Activated naive CD8-positive, alpha-beta T cell treated with anti-CD3 and anti-CD28 coated beads for 36 hours (primary cell): ENCODE data around the gene XRCC5. TPM values are rescaled to one million over a fixed set of nuclear protein-coding genes. Genes with fewer than 3 reads are reported as not detected.
A peak's percentile ranks its signal among the peaks of the same experiment; 100 is the strongest.

Experiments
- DNase-seq: peaks from one replicate; pipeline ENCODE4 v3.0.0; 2021
- H3K27ac Mint-ChIP-seq: one replicate; pipeline ENCODE4 v1.8.0; 2022; ENCODE audit warnings: mild to moderate bottlenecking, moderate library complexity, mixed read lengths
- H3K27me3 Mint-ChIP-seq: one replicate; pipeline ENCODE4 v1.8.0; 2022; ENCODE audit warnings: mild to moderate bottlenecking, mixed read lengths
- H3K36me3 Mint-ChIP-seq: one replicate; pipeline ENCODE4 v1.8.0; 2021; ENCODE audit warnings: mild to moderate bottlenecking, mixed read lengths
- H3K4me1 Mint-ChIP-seq: one replicate; pipeline ENCODE4 v1.8.0; 2021; ENCODE audit warnings: mixed read lengths
- H3K4me3 Mint-ChIP-seq: one replicate; pipeline ENCODE4 v1.8.0; 2022; ENCODE audit warnings: mild to moderate bottlenecking, moderate library complexity, mixed read lengths
- H3K9me3 Mint-ChIP-seq: one replicate; pipeline ENCODE4 v1.8.0; 2022; ENCODE audit warnings: mixed read lengths
- total RNA-seq, 2 experiments: library from RNA; stranded (reverse); gene quantifications; one replicate each; pipeline ENCODE4 v1.2.3, GENCODE V29; 2021

Gene XRCC5
- total RNA-seq, 2 experiments from 2014 or later = 585 to 614 TPM

- Mint-ChIP-seq H3K9me3 (no peaks in the 10 kb centered on the region), H3K27me3 (no peaks in the 10 kb centered on the region), H3K4me3 (no peak overlapping the region), H3K27ac (peak overlapping the region; percentile 10), H3K4me1 (peaks cover 60% of the 10 kb centered on the region), H3K36me3 (peaks cover 76% of the 10 kb centered on the region)
- no peak for DNase-seq
These were observed 69.9 kb downstream of the XRCC5 start for GRCh38 chr2:216179015-216179414.

GRCh38 chr2:216181351-216181750 lies 72.2 kb downstream of the XRCC5 start:
- Mint-ChIP-seq H3K27me3 (no peaks in the 10 kb centered on the region), H3K9me3 (no peaks in the 10 kb centered on the region), H3K4me1 (peaks cover 59% of the 10 kb centered on the region), H3K4me3 (no peak overlapping the region), H3K36me3 (peaks cover 80% of the 10 kb centered on the region), H3K27ac (no peak overlapping the region)
- DNase-seq = no peak

- DNase-seq = no peak
- Mint-ChIP-seq H3K27ac (peak overlapping the region; percentile 59), H3K4me1 (peaks cover 56% of the 10 kb centered on the region), H3K36me3 (peaks cover 75% of the 10 kb centered on the region), H3K27me3 (no peaks in the 10 kb centered on the region), H3K4me3 (no peak overlapping the region), H3K9me3 (no peaks in the 10 kb centered on the region)
These were observed 72.9 kb downstream of the XRCC5 start for GRCh38 chr2:216181953-216182461.

GRCh38 chr2:216183462-216183861 lies 74.3 kb downstream of the XRCC5 start:
- Mint-ChIP-seq H3K4me3 (no peak overlapping the region), H3K4me1 (peaks cover 65% of the 10 kb centered on the region), H3K9me3 (no peaks in the 10 kb centered on the region), H3K27me3 (no peaks in the 10 kb centered on the region), H3K27ac (peak overlapping the region; percentile 52), H3K36me3 (peaks cover 73% of the 10 kb centered on the region)
- no peak for DNase-seq

- no peak overlapping the region for H3K4me3 Mint-ChIP-seq
- H3K4me1 Mint-ChIP-seq = peaks cover 55% of the 10 kb centered on the region
- no peaks in the 10 kb centered on the region for H3K9me3 Mint-ChIP-seq
- H3K27ac Mint-ChIP-seq = peak overlapping the region; percentile 55
- no peak for DNase-seq
- H3K36me3 Mint-ChIP-seq = peaks cover 55% of the 10 kb centered on the region
- no peaks in the 10 kb centered on the region for H3K27me3 Mint-ChIP-seq
These were observed 79.4 kb downstream of the XRCC5 start for GRCh38 chr2:216188559-216188850.

- no peaks in the 10 kb centered on the region for H3K9me3 Mint-ChIP-seq
- peaks cover 56% of the 10 kb centered on the region for H3K36me3 Mint-ChIP-seq
- H3K4me3 Mint-ChIP-seq = no peak overlapping the region
- H3K27me3 Mint-ChIP-seq = no peaks in the 10 kb centered on the region
- H3K4me1 Mint-ChIP-seq = peaks cover 56% of the 10 kb centered on the region
- DNase-seq = no peak
- peak overlapping the region; percentile 64 for H3K27ac Mint-ChIP-seq
These were observed 79.8 kb downstream of the XRCC5 start for GRCh38 chr2:216188956-216189355.

- Mint-ChIP-seq H3K27me3 (no peaks in the 10 kb centered on the region), H3K36me3 (peaks cover 59% of the 10 kb centered on the region)
These were observed 80.3 kb downstream of the XRCC5 start for GRCh38 chr2:216189410-216189809.

GRCh38 chr2:216192181-216192580 lies 83.0 kb downstream of the XRCC5 start:
- Mint-ChIP-seq H3K4me1 (peaks cover 54% of the 10 kb centered on the region), H3K4me3 (no peak overlapping the region), H3K27me3 (no peaks in the 10 kb centered on the region), H3K9me3 (no peaks in the 10 kb centered on the region), H3K27ac (no peak overlapping the region), H3K36me3 (peaks cover 56% of the 10 kb centered on the region)
- DNase-seq = no peak

More at GRCh38 chr2:216189410-216189809, 80.3 kb downstream of the XRCC5 start:
- DNase-seq = no peak
- no peaks in the 10 kb centered on the region for H3K9me3 Mint-ChIP-seq
- H3K4me1 Mint-ChIP-seq = peaks cover 59% of the 10 kb centered on the region
- peak overlapping the region; percentile 64 for H3K27ac Mint-ChIP-seq
- H3K4me3 Mint-ChIP-seq = no peak overlapping the region

GRCh38 chr2:216192931-216193330 lies 83.8 kb downstream of the XRCC5 start:
- Mint-ChIP-seq H3K27ac (peak overlapping the region; percentile 39), H3K4me1 (peaks cover 53% of the 10 kb centered on the region), H3K27me3 (no peaks in the 10 kb centered on the region), H3K9me3 (no peaks in the 10 kb centered on the region), H3K4me3 (no peak overlapping the region), H3K36me3 (peaks cover 57% of the 10 kb centered on the region)
- DNase-seq = no peak

GRCh38 chr2:216194013-216194412 lies 84.9 kb downstream of the XRCC5 start:
- Mint-ChIP-seq H3K36me3 (peaks cover 59% of the 10 kb centered on the region), H3K4me3 (no peak overlapping the region), H3K27me3 (no peaks in the 10 kb centered on the region), H3K9me3 (no peaks in the 10 kb centered on the region), H3K27ac (peak overlapping the region; percentile 75), H3K4me1 (peaks cover 44% of the 10 kb centered on the region)
- no peak for DNase-seq

GRCh38 chr2:216194561-216194960 lies 85.4 kb downstream of the XRCC5 start:
- H3K36me3 Mint-ChIP-seq = peaks cover 62% of the 10 kb centered on the region
- peak overlapping the region; percentile 75 for H3K27ac Mint-ChIP-seq
- H3K27me3 Mint-ChIP-seq = no peaks in the 10 kb centered on the region
- no peak overlapping the region for H3K4me3 Mint-ChIP-seq
- no peak for DNase-seq
- H3K4me1 Mint-ChIP-seq = peaks cover 41% of the 10 kb centered on the region
- H3K9me3 Mint-ChIP-seq = no peaks in the 10 kb centered on the region

GRCh38 chr2:216195565-216196029 lies 86.4 kb downstream of the XRCC5 start:
- no peaks in the 10 kb centered on the region for H3K9me3 Mint-ChIP-seq
- H3K27ac Mint-ChIP-seq = peak overlapping the region; percentile 70
- peak overlapping the region; percentile 43 for H3K4me3 Mint-ChIP-seq
- H3K4me1 Mint-ChIP-seq = peaks cover 41% of the 10 kb centered on the region
- no peaks in the 10 kb centered on the region for H3K27me3 Mint-ChIP-seq
- DNase-seq = no peak
- H3K36me3 Mint-ChIP-seq = peaks cover 57% of the 10 kb centered on the region

- peak overlapping the region; percentile 44 for H3K27ac Mint-ChIP-seq
- DNase-seq = no peak
These were observed 92.7 kb downstream of the XRCC5 start for GRCh38 chr2:216201692-216202306.

GRCh38 chr2:216202626-216203250 lies 93.6 kb downstream of the XRCC5 start:
- Mint-ChIP-seq H3K4me1 (peaks cover 62% of the 10 kb centered on the region), H3K27me3 (no peaks in the 10 kb centered on the region), H3K36me3 (peaks cover 76% of the 10 kb centered on the region), H3K27ac (no peak overlapping the region), H3K4me3 (no peak overlapping the region), H3K9me3 (no peaks in the 10 kb centered on the region)
- DNase-seq = no peak

More at GRCh38 chr2:216201692-216202306, 92.7 kb downstream of the XRCC5 start:
- no peaks in the 10 kb centered on the region for H3K27me3 Mint-ChIP-seq
- no peak overlapping the region for H3K4me3 Mint-ChIP-seq
- H3K4me1 Mint-ChIP-seq = peaks cover 57% of the 10 kb centered on the region
- peaks cover 76% of the 10 kb centered on the region for H3K36me3 Mint-ChIP-seq
- H3K9me3 Mint-ChIP-seq = no peaks in the 10 kb centered on the region

GRCh38 chr2:216205486-216205885 lies 96.3 kb downstream of the XRCC5 start:
- Mint-ChIP-seq H3K27ac (peak overlapping the region; percentile 92), H3K36me3 (peaks cover 79% of the 10 kb centered on the region), H3K4me1 (peaks cover 69% of the 10 kb centered on the region), H3K4me3 (no peak overlapping the region), H3K27me3 (no peaks in the 10 kb centered on the region), H3K9me3 (no peaks in the 10 kb centered on the region)
- no peak for DNase-seq
